Measurements from ENCODE around the gene STK32B. TPM values are rescaled to one million over a fixed set of nuclear protein-coding genes. Genes with fewer than 3 reads are reported as not detected.

The STK32B gene
- total RNA-seq, 6 donors from 2014 or later, result 0.22 to 3.4 (median 1.0) TPM

DNA sequence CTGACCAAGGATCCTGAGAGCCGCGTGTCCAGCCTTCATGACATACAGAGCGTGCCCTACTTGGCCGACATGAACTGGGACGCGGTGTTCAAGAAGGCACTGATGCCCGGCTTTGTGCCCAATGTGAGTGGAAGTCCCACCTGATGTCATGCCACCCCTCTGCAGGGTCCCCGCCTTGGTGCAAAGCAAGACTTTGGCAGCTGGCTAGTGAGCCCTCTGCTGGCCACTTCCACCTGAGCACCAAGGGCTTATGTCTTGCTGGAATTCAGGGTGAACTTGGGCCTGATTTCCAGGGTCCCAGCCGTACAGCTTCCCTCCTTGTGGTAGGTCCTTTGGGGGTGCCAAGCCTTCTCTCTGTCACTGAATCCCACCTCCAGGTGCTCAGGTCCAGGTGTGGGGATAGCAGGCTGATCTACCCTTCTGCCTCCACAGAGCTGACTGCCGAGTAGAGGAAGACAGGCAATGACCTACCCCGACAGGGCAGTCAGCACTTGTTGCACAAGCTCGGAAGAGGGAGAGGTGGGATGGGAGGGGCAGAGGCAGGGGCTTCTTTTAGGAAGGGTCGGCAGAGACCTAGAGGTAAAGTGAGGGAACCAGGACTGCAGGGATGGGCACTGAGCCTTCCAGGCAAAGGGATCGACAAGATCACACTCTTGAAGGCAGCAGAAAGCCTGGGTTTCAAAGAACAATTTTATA, 409.0 kb downstream of the STK32B start:
- TF ChIP-seq, protein P1, sequence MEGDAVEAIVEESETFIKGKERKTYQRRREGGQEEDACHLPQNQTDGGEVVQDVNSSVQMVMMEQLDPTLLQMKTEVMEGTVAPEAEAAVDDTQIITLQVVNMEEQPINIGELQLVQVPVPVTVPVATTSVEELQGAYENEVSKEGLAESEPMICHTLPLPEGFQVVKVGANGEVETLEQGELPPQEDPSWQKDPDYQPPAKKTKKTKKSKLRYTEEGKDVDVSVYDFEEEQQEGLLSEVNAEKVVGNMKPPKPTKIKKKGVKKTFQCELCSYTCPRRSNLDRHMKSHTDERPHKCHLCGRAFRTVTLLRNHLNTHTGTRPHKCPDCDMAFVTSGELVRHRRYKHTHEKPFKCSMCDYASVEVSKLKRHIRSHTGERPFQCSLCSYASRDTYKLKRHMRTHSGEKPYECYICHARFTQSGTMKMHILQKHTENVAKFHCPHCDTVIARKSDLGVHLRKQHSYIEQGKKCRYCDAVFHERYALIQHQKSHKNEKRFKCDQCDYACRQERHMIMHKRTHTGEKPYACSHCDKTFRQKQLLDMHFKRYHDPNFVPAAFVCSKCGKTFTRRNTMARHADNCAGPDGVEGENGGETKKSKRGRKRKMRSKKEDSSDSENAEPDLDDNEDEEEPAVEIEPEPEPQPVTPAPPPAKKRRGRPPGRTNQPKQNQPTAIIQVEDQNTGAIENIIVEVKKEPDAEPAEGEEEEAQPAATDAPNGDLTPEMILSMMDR (IDR thresholded peaks at IDR 0.05), result peak in 2 of 6 experiments; percentile 20 to 25
- no peak for TF ChIP-seq POLR2A (IDR thresholded peaks at IDR 0.05)
- Histone ChIP-seq H3K36me3 (no peaks in the 10 kb centered on the region), H3K4me1 (no peaks in the 10 kb centered on the region), H3K27ac (no peak overlapping the region), H3K27me3 (no peaks in the 10 kb centered on the region), H3K4me3 (no peak overlapping the region), H3K9me3 (no peaks in the 10 kb centered on the region)
- DNase-seq (no peak), ATAC-seq (ENCODE audit: low FRiP score in 2 of 2) (no peak)
- 79% methylated on average over 13 to 14 of the region's 14 CpGs for WGBS, 2 donors

DNA sequence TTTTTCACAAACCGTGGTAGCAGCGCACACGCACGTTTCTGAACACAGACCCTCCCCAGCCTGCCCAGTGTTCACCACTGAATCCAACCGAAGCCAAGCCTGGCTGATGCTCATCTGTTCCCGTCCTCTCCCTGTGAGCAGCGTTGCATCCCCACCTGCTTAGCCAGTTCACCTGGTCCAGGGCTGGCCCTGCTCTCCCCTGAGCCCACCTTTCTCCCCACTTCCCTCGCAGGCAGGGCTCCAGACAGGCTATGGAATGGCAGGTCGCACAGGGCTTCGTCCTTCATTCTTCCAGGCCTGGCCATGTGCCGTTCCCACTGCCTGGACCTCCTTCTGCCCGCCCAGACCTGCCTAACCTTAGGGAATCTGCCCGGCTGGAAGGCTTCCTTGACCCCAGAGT, 410.2 kb downstream of the STK32B start:
- H3K36me3 ChIP-seq, result no peaks in the 10 kb centered on the region
- no peak for ATAC-seq (ENCODE audit: low FRiP score in 2 of 2)
- H3K4me1 ChIP-seq, result no peaks in the 10 kb centered on the region
- no peak for DNase-seq
- no peaks in the 10 kb centered on the region for H3K9me3 ChIP-seq
- no peak overlapping the region for H3K27ac ChIP-seq
- no peaks in the 10 kb centered on the region for H3K27me3 ChIP-seq
- no peak overlapping the region for H3K4me3 ChIP-seq
- WGBS, 2 donors, result 86 to 89% methylated on average over 10 to 13 of the region's 13 CpGs
- TF ChIP-seq POLR2AphosphoS5 (IDR thresholded peaks at IDR 0.05) (no peak), EP300 (IDR thresholded peaks at IDR 0.05) (no peak), POLR2A (IDR thresholded peaks at IDR 0.05) (no peak)
- TF ChIP-seq, protein P1 (IDR thresholded peaks at IDR 0.05), result no peak

DNA sequence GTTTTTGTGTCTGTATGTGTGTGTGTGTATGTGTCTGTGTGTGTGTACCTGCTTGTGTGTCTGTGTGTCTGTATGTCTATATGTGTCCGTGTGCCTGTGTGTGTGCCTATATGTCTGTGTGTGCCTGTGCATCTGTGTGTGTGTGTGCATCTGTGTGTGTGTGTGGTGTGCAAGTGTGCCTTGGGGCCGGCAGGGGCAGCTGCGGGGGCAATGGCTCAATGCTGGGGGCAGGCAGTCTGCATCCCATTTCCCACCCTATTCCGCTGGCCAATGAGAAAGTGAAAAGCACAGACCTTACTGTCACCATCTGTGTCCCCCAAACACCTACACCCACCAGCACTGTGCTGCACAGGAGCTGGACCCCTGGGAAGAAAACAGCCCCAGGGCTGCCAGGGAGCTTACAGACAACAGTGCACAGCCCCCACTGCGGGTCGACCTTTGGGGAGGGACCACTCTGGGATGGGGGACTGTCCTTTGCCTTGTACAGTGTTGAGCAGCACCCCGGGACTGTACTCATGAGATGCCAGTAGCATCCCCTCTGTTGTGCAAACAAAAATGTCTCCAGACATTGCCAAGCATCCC, 411.1 kb downstream of the STK32B start:
- ATAC-seq (ENCODE audit: low FRiP score in 2 of 2) (no peak), DNase-seq (peak in 1 of 2 donors; percentile 61)
- TF ChIP-seq, protein P1 (IDR thresholded peaks at IDR 0.05), result no peak
- TF ChIP-seq POLR2A (IDR thresholded peaks at IDR 0.05) (no peak), EP300 (IDR thresholded peaks at IDR 0.05) (no peak), POLR2AphosphoS5 (IDR thresholded peaks at IDR 0.05) (no peak)
- H3K27me3 ChIP-seq, result no peaks in the 10 kb centered on the region
- H3K4me1 ChIP-seq, result no peaks in the 10 kb centered on the region
- H3K4me3 ChIP-seq, result no peak overlapping the region
- H3K36me3 ChIP-seq, result no peaks in the 10 kb centered on the region
- WGBS, 2 donors, result 89 to 100% methylated on average over 1 to 7 of the region's 7 CpGs
- no peaks in the 10 kb centered on the region for H3K9me3 ChIP-seq
- H3K27ac ChIP-seq, result no peak overlapping the region

DNA sequence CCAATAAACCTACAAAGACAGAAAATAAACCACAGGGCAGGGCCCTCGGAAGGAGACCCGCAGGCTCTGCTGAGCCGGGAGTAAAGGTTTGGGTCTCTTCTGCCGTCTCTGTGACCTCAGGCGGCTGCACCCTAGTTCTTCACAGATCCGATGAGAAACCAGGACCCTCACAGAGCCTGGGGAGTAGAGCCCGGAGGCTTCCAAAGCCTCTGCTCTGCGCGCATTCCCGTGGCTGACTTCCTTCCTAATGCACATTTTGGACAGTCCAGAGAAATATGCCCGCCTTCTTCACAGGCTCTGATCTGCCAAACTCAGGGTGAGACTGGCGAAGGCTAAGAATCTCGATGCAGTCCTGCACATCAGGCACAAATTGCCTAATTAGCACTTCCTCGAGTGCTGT, 411.6 kb downstream of the STK32B start:
- Histone ChIP-seq H3K4me3 (no peak overlapping the region), H3K9me3 (no peaks in the 10 kb centered on the region), H3K36me3 (no peaks in the 10 kb centered on the region), H3K27ac (no peak overlapping the region), H3K27me3 (no peaks in the 10 kb centered on the region), H3K4me1 (no peaks in the 10 kb centered on the region)
- WGBS, 2 donors, result 87 to 89% methylated on average over 12 to 14 of the region's 14 CpGs
- TF ChIP-seq, protein P1 (IDR thresholded peaks at IDR 0.05), result no peak
- TF ChIP-seq POLR2AphosphoS5 (IDR thresholded peaks at IDR 0.05), result no peak
- TF ChIP-seq EP300 (IDR thresholded peaks at IDR 0.05), result no peak
- no peak for TF ChIP-seq POLR2A (IDR thresholded peaks at IDR 0.05)
- ATAC-seq (ENCODE audit: low FRiP score in 2 of 2) (no peak), DNase-seq (no peak)

DNA sequence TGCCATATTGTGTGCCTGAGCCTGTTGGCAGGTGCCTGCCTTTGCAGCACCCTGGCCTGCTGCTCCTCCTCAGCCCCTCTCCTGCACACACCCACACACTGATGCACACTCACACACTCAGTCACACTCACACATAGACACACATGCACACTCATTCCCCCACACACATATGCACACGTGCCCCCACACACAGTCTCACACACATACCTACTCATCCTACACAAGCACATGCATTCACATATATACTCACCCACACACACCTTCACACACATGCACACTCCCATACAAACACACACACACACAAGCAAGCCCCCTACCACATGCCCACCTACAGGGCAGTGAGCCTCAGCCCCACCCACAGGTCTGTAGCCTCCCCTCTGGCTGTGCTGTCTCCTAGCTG, 412.1 kb downstream of the STK32B start:
- DNase-seq, result no peak
- WGBS, 2 donors, result 78 to 87% methylated on average over 1 of the region's 1 CpG

More for the DNA sequence above, 412.1 kb downstream of the STK32B start:
- H3K27me3 ChIP-seq, result no peaks in the 10 kb centered on the region
- TF ChIP-seq POLR2A (IDR thresholded peaks at IDR 0.05) (no peak), POLR2AphosphoS5 (IDR thresholded peaks at IDR 0.05) (no peak), EP300 (IDR thresholded peaks at IDR 0.05) (no peak)
- TF ChIP-seq, protein P1 (IDR thresholded peaks at IDR 0.05), result no peak
- no peak for ATAC-seq (ENCODE audit: low FRiP score in 2 of 2)
- H3K4me1 ChIP-seq, result no peaks in the 10 kb centered on the region
- H3K27ac ChIP-seq, result no peak overlapping the region
- no peak overlapping the region for H3K4me3 ChIP-seq
- H3K36me3 ChIP-seq, result no peaks in the 10 kb centered on the region
- H3K9me3 ChIP-seq, result no peaks in the 10 kb centered on the region

Data from upper lobe of left lung (tissue), 6 donors.